NB4 (cell line): ENCODE results near the gene ADARB2.
"Not testable (repeated sequence)": the region's sequence is repeated elsewhere in the genome, so short reads cannot be mapped to it uniquely, and the experiment has no call there.

Experiments
- MYC ChIP-seq: IDR thresholded peaks from 2 replicates; pipeline ENCODE4 v1.6.1; 2011; ENCODE audit warnings: low read depth, low read length
- POLR2A ChIP-seq: IDR thresholded peaks from 2 replicates; pipeline ENCODE4 v1.6.1; 2011; ENCODE audit warnings: mild to moderate bottlenecking; ENCODE audit not compliant: insufficient read length; ENCODE audit errors: extremely low read depth
- TF ChIP-seq, protein P1 (sequence below): IDR thresholded peaks from one replicate; pipeline ENCODE4 v1.5.1; 2012; ENCODE audit warnings: low read depth, low read length

GRCh38 chr10:1398116-1398515 is 339.2 kb downstream of the ADARB2 start:
- TF ChIP-seq, protein P1, sequence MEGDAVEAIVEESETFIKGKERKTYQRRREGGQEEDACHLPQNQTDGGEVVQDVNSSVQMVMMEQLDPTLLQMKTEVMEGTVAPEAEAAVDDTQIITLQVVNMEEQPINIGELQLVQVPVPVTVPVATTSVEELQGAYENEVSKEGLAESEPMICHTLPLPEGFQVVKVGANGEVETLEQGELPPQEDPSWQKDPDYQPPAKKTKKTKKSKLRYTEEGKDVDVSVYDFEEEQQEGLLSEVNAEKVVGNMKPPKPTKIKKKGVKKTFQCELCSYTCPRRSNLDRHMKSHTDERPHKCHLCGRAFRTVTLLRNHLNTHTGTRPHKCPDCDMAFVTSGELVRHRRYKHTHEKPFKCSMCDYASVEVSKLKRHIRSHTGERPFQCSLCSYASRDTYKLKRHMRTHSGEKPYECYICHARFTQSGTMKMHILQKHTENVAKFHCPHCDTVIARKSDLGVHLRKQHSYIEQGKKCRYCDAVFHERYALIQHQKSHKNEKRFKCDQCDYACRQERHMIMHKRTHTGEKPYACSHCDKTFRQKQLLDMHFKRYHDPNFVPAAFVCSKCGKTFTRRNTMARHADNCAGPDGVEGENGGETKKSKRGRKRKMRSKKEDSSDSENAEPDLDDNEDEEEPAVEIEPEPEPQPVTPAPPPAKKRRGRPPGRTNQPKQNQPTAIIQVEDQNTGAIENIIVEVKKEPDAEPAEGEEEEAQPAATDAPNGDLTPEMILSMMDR, result not testable (repeated sequence)
- TF ChIP-seq POLR2A, MYC: not testable (repeated sequence)
